Frontal cortex (tissue), 4 donors: ENCODE results near the gene LRBA. TPM values are rescaled to one million over a fixed set of nuclear protein-coding genes. Genes with fewer than 3 reads are reported as not detected.

Experiments used
- DNase-seq, 2 donors: peaks; one replicate each; pipeline ENCODE4 v3.0.0; 2012; ENCODE audit warnings: low spot score in 2 of 2
- FAIRE-seq: peaks from 2 replicates; lab custom pipeline; 2012; peaks lifted over from hg19 to GRCh38; lab: Jason Lieb, UNC
- total RNA-seq: library from RNA; depleted of rRNA; stranded (reverse); fragments of >200 nt; gene quantifications from one replicate; pipeline ENCODE4 v1.2.3, GENCODE V29; 2014
- donor health status: control.
- donor health status: control.
- donor health status: control.

Gene LRBA
- total RNA-seq, 1 donor from 2014 or later, result 23.2 TPM

DNA sequence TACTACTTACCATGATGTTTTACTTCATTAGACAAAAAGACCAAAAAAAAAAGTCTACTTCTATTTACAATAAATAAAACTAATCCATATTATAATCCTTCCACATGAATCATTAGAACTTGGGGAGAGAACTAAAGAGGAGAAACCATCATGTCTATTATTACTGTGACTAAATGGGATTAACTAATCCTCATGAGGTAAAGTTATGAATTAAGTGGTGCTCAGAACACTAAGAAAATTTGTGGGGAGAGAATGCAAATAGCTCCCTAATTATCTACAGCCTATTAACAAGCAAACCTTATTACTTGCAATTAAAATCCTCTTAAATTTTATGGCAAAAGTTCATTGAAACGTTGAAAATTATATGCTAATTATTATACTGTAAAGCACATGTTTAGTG lies 364.3 kb downstream of the LRBA start:
- FAIRE-seq (peak; percentile 34), DNase-seq (no peak)

DNA sequence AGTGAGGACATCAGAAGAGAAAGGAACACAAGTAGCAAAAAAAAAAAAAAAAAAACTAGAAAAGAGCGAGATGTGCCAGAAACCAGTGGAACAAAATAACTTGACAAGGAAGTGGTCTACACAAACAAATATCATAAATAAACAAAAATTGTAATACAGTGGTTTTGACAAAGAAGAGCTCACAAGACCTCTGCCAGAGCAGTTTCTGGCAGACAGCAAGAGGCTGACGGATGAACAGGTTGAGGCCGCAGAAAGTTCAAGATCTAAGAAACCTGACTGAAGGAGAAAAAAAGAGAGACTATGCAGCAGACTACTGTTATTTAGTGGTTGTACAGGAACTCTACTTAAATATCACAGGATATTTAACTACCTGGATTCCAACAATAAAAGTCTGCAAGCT lies 367.0 kb downstream of the LRBA start:
- no peak for DNase-seq

DNA sequence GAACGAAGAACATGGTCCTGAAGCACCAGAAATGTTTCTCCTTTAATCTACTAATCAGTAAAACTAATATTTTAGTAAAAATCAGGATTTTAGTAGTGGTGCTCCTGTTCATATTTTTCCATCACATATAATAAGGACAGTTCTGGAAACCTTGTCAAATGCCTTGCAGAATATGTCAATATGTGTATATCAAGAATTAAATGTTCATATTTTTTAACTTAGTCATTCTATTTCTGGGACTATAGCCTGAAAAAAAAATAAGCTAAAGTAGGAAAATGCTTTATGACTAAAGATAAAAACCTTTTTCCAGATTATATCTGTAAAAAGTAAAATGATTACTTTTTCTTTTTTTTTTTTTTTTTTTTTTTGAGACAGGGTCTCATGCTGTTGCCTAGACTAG lies 368.1 kb downstream of the LRBA start:
- DNase-seq, result no peak
- no peak for FAIRE-seq

More for the DNA sequence above, 367.0 kb downstream of the LRBA start:
- peak; percentile 6 for FAIRE-seq

DNA sequence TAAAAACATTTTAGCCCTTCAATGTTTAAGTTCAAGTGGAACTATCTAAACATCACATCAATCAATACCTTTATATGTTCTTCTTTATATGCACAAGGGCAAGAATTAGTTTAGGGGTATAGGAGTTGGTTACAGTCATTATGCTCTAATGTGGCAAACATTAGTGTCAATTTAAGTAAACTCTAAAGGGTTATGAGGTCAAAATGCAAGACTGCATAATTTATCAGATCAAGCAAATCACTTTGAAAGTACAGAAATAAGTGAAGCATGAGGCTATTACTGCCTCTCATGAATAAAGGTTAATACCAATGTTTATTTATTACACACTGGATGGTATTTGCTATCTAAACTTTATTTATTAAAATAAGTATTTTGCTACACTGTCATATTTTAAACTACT lies 373.5 kb downstream of the LRBA start:
- no peak for DNase-seq
- FAIRE-seq, result no peak

DNA sequence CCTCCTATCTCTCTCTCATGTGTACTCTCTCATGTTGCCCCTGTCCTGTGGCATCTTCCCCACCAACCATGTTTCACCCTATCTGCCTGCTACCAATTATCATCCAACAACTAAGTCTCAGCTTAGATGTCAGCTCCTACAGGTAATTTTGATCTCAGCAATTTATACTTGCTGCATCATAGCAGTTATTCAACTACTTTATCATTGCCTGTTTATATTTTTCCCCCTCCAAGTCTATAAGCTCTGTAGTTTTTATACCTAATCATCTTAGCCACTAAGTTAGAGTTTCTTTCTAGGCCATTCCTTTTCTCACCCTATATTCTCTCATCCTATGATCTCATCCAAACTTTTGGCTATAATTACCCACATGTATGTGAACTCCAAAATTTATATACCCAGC lies 382.4 kb downstream of the LRBA start:
- FAIRE-seq (no peak), DNase-seq (no peak)

DNA sequence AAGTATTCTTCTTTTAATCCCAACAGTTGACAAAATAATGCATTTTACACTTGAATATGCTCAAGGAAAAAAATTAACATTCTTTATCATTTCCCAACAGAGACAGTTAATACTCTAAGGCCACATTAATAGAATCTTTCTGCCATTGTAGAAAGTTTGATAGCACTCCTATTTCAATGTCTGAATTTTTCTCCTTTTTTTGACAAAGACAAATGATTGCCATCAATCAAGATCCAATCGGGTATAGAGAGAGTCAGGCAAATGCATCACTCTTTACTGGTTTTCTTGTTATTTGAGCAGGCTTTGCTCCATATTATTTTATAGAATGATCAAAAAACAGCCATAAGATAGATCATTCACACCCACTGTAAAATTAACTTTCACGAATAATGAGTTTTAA lies 387.0 kb downstream of the LRBA start:
- no peak for FAIRE-seq
- no peak for DNase-seq

DNA sequence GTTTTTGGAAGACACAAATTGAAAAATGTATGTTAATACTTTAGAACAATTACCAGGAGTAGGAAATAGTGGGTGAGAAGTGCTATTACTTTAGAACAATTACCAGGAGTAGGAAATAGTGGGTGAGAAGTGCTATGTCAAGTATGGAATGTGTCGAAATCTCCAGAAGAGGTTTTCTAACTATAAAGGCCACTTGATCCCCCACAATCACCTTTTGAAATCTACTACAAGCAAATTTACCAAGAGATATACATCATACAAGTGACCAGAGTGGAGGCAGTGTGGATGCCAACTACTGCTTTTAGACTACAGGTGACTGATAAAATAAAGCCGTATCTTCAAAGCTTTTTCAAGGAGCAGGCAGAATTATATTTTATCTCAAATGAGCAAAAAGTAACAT lies 390.1 kb downstream of the LRBA start:
- DNase-seq, result no peak
- FAIRE-seq, result no peak

DNA sequence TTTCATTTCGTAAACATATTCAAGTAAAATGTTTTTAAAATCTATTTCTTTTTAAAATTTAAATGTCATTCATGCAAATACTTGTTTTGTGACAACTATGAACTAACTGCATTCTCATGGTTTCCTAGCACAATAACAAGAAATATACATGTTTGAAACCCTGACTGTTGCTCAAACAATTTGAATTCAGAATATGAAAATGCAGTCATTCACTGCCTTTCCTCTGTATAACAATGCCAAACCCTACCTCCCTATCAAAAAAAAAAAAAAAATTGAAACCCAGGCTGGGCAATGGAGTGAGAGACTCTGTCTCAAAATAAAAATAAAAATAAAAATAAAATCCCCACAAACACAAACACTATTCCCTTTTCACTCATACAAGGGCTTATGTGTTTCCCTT lies 391.0 kb downstream of the LRBA start:
- DNase-seq (no peak), FAIRE-seq (no peak)

DNA sequence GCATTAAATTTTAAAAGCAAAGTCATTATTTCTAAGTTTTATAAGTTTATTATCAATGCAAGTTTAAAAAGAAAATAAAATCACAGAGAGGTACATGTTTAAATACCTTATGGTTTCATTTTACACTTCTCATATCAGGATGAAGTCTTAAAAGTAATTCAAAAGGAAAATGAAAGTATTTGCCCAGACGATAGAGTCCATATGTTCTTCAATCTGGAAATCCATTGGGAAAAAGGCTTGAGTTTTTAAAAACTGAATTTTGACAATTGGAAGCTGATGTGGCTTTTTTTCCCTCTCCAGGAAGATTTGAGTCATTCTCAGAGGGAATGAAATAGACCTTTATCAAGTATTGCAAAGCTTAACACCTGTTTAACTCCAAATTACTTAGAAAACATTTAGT lies 396.0 kb downstream of the LRBA start:
- DNase-seq, result no peak
- no peak for FAIRE-seq

DNA sequence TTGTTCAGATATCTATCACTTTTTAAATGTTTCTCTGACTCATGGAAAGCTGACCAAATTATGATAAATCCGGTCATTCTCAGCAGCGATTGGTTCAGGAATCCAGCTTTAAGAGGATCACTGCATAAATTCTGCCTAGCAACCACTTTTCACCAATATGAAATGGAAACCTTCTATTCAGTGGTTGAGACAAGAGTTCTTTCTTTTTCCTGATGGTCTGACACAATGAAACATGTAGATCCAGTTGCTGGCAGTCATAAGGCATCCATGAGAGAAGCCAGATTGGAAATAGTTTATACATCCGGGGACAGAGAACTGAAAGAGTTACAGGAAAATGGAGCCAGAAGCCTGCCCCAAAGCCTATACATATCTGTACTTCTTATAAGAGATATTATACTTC lies 406.0 kb downstream of the LRBA start:
- no peak for FAIRE-seq

DNA sequence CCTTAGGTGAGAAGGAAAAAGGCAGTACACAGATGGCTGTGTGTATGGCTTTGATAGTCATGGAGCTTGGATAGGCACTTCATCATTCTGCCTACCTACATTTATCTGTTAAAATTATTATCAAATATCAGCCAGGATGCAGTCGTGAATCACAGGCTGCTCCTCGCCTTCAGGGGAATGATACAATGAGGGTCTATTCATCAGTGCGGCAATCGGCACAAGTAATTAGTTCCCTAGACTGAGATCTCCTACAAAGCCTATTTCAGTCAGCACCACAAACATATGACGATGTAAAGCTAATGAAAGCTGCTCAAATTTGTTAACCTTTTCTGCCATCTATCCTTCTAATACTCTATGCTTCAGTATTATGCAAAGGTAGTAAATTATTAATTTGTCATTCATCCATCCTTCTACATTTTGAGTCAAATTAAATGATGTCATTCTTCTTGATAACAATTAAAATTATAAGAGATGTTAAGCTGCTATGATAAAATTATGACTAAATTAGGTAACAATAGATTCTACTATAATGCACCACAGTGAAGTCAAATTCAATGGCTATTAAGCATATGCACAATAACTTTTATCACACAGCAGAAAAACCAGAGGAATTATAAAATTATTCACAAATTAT lies 414.2 kb downstream of the LRBA start:
- DNase-seq, result no peak
- FAIRE-seq, result peak; percentile 49

More for the DNA sequence above, 406.0 kb downstream of the LRBA start:
- no peak for DNase-seq

DNA sequence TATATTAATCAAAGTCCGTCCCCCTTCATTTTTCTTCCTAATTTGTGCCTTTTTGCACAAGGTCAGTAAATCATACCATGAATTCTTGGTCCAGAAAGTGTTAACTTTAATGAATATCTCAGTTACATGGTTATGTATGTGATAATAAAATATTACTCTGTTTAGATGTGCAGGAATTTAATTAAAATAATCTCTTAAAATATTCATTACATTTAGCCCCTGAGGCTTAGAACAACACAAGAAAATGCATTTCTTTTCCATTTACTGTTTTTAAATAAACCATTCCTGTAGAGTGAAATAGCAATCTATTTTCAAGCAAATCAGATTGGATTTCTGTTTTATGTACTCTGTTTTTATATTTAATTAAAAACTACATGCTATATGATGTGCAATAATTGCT lies 415.5 kb downstream of the LRBA start:
- no peak for FAIRE-seq

DNA sequence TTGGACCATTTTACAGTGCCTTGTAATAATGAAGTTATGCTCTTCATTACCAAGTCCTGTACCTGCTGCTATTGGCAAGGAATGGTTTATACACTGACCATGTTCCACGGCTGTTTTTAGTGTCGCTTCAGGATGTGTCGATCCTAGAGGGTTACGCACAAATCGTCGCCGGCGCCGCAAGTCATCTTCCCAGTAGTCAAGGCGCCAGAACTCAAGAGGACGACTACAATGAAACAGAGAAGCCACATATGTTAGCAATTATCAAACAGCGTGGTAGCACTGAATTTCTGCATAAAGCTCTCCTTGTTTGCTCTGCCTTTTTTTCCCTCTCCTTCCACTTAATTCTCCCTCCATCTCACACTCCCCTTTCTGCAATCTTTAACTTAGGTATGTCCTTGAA lies 416.2 kb downstream of the LRBA start:
- DNase-seq (no peak), FAIRE-seq (no peak)

More for the DNA sequence above, 415.5 kb downstream of the LRBA start:
- DNase-seq, result no peak

DNA sequence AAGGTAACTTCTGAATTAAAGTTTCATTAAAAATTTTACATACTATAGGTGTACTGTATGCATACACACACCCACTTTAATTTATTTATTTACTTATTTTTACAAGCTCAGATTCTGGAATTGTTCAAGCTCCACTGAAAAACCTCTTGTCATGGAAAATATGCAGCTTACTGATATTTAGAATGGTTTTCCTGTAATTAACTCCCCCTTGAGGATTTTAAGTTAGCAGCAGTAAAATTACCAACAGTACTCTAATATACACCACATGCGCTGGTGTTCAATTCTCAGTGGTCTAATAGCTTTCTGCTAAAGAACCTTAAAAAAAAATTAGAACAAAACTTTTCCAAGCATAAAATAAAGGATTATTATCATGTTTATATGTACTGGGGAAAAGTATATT lies 421.1 kb downstream of the LRBA start:
- DNase-seq, result no peak
- no peak for FAIRE-seq

DNA sequence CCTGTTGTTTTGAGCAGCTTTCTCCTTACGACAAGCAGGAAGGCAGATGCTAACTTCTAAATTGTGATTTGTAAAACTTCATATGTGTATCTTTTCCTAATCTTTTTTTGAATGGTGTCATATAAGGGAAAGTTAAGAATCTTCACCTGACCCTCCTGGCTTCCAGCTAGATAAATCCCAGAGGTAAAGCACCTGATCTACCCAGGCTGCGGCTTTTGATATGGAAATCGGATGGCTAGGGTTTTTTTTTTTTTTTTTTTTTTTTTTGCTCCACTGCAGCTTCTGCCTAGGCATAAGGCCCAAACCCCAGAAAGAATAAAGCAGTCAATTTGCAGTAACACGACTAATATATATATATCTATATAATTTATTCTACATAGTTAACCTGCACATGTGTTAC lies 423.2 kb downstream of the LRBA start:
- no peak for FAIRE-seq
- DNase-seq, result no peak

DNA sequence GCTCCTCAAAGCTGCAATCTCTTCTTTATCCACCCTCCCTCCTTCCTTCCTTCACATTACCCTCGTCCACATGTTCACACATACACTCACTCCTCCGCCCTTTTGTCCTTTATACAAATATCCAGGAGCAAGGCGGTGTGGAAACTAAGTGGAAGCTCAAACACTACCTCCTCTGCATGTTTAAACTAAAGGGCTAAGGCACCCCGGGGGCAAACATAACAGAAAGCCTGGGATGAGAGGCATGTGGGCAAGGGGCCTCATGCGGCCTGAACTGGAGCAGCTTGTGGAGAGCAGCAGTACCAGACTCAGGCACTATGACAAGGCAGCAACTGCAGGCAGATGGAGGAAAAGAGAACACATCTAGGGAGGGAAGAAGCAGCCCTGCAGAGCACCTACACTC lies 423.7 kb downstream of the LRBA start:
- no peak for FAIRE-seq
- DNase-seq, result no peak

DNA sequence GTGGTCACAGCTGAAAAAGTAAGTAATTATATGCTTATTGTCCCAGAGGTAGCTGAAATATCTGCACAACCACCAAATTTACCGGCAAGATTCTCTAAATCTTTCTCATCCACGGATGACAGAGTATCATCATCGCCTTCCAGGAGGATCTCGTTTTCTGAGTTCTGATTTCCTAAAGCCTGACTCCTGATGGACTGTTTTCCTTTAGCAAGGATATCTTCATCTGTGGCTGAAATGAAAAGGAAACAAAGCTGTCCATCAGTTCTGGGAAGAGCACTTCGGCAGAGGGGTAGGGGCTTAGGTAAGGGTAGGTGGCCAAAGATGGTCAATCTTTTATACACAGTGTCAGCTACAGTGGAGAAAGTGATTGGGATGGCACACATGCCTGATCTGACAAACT lies 424.5 kb downstream of the LRBA start:
- DNase-seq (no peak), FAIRE-seq (no peak)

DNA sequence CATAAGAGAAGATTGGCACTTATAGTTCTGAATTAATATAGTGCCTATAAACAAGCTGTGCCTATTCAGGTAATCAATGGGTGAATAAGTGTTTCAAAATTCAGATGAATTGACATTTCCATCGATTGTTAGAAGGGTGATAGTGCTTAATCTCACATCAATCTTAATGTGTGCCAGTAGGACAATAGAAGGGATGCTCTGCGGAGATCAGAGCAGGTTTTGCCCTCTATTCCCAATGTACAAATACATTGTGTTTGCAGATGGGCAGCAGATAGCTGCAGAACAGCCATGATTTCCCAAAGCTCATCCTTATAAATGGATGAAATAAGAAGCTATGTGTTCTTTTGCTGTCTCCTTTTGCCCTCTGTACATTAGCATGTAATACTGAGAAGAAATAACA lies 425.9 kb downstream of the LRBA start:
- FAIRE-seq, result no peak
- no peak for DNase-seq

DNA sequence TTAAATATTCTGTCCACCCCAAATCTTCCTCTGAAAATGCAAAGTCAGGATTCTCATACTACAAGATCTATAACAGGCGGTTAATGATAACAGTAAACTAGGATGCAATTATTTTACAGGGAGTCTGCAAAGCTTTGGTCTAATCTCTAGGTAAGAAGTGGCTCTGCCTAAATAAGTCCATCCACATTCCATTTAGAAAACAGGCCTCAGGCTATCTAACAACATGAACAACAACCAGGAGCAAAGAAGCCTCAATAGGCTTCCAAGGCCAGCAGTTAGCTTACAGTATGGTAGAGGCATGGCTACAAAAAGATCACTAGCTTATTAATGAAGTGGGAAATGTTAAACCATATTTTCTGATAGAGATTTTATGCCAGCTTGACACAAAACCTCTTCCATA lies 426.8 kb downstream of the LRBA start:
- no peak for DNase-seq
- no peak for FAIRE-seq

DNA sequence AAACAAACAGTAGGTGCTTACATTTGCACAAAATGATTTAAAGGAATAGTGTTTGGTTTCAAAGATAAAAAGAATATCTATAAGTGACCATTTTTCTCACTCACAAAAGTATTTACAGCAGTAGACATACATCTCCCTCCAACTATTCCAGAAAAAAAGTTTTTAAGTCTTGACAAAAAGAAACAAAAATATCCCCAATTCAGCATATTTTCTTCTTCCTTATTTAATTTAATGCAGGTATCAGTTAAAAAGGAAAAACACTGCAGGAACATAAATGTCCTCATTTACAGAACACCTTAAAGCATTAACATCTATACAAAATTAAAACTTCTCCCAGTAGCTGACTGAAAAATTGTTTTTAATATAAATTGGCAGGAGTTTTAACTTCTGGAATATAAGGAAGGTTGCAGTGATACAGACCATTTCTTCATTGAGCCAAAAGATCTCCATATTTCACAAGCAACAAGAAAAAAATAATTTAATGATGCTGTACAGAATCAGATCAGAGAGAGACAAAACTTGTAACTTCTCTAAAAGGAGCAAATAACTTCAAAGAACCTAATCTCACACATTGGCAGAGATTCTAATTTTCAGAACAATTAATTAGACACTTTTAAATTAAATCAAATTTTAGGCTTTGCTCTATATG lies 428.8 kb downstream of the LRBA start:
- DNase-seq (no peak), FAIRE-seq (no peak)

DNA sequence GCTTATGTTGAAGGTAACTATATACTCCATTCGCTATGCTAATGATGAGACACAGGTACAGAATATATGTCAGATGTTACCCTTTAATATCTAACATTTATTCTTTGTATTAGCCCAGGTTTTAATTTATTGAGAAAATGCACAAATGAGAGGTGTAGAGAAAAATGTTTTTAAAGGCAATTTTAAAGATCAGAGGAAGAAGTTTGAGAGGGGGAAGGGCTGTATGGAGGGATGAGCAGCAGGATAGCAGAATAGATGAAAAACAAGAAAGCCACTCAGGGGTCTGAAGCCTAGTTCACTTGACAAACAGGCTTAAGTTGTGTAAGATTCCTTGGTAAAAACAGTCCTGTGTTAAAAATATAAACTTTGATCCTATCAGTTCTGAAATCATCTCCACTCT lies 429.5 kb downstream of the LRBA start:
- DNase-seq (no peak), FAIRE-seq (no peak)
